GM12878 (cell line): ENCODE results near the gene SRBD1. TPM values are rescaled to one million over a fixed set of nuclear protein-coding genes. Genes with fewer than 3 reads are reported as not detected.
A peak's percentile ranks its signal among the peaks of the same experiment; 100 is the strongest.

Experiments used
- ATAC-seq: fragments of 200-7000 bp; cut with Tn5 transposase; 3 replicates; pipeline ENCODE4 v1.9.1; 2020; ENCODE audit warnings: mild to moderate bottlenecking, moderate library complexity
- BruUV-seq: library from RNA; stranded (reverse); fragments of 400-500 nt; replicated peaks from 2 replicates; lab custom pipeline; 2021; lab: Mats Ljungman, UMichigan
- CTCF ChIA-PET: fragments of 300-600 bp; sonication (Branson Sonifier 250); formaldehyde crosslinking; extraction: SDS; loops from one replicate; lab custom pipeline; 2021; ENCODE audit warnings: inconsistent platforms; lab: Yijun Ruan, JAX
- POLR2A ChIA-PET: fragments of 350-600 bp; formaldehyde crosslinking; extraction: SDS; loops from one replicate; lab custom pipeline; 2021; ENCODE audit warnings: inconsistent platforms; lab: Charles Lee
- RAD21 ChIA-PET: fragments of 300-600 bp; sonication (Branson Sonifier 250); formaldehyde crosslinking; loops from one replicate; lab custom pipeline; 2023; ENCODE audit warnings: antibody characterized with exemption; ENCODE audit not compliant: unreplicated experiment; lab: Charles Lee
- SMC1A ChIA-PET: fragments of 300-600 bp; sonication (Branson Sonifier 250); formaldehyde crosslinking; loops from one replicate; lab custom pipeline; 2023; ENCODE audit not compliant: unreplicated experiment, uncharacterized antibody; lab: Charles Lee
- DNase-seq: peaks from one replicate; pipeline ENCODE4 v3.0.0-alpha.2; 2011; ENCODE audit warnings: low read depth, low spot score
- FAIRE-seq: peaks from 3 replicates; lab custom pipeline; 2011; peaks lifted over from hg19 to GRCh38; lab: Jason Lieb, UNC
- H2AFZ ChIP-seq: 2 replicates; pipeline ENCODE4 v1.6.0; 2011; ENCODE audit warnings: low read depth, low read length, control low read depth; ENCODE audit not compliant: control insufficient read depth
- H3K27ac ChIP-seq: 2 replicates; pipeline ENCODE4 v1.5.1; 2011; ENCODE audit warnings: control low read depth; ENCODE audit not compliant: control insufficient read depth, insufficient read depth
- H3K27me3 ChIP-seq, 2 experiments: replicated peaks in 1 of 2; 2 replicates each; pipeline versions ENCODE4 v1.6.0 to v1.6.1; 2011; ENCODE audit warnings: low read length in 1 of 2; ENCODE audit not compliant: control insufficient read depth in 2 of 2, insufficient read depth in 2 of 2
- H3K36me3 ChIP-seq, 2 experiments: 2 replicates each; pipeline ENCODE4 v1.5.1; 2011; ENCODE audit warnings: low read length in 1 of 2; ENCODE audit not compliant: control insufficient read depth in 2 of 2, insufficient read depth in 2 of 2
- H3K4me1 ChIP-seq: 2 replicates; pipeline ENCODE4 v1.6.1; 2011; ENCODE audit warnings: mild to moderate bottlenecking, low read length, moderate library complexity, mixed read lengths; ENCODE audit not compliant: control insufficient read depth, insufficient read depth
- H3K4me2 ChIP-seq: 2 replicates; pipeline ENCODE4 v1.6.0; 2011; ENCODE audit warnings: control low read depth; ENCODE audit not compliant: control insufficient read depth, insufficient read depth
- H3K4me3 ChIP-seq: fragments of 200-600 bp; sonication (generic); 2 replicates; pipeline ENCODE4 v1.5.1; 2016
- H3K79me2 ChIP-seq: 2 replicates; pipeline ENCODE4 v1.6.0; 2011; ENCODE audit warnings: low read length; ENCODE audit not compliant: control insufficient read depth, insufficient read depth
- H3K9ac ChIP-seq: 2 replicates; pipeline ENCODE4 v1.8.0; 2011; ENCODE audit warnings: low read length, control low read depth, mixed read lengths; ENCODE audit not compliant: control insufficient read depth, insufficient read depth
- H3K9me3 ChIP-seq: replicated peaks from 3 replicates; pipeline ENCODE4 v1.5.1; 2011; ENCODE audit warnings: mild to moderate bottlenecking, low read length; ENCODE audit not compliant: control insufficient read depth, insufficient read depth
- H4K20me1 ChIP-seq: 2 replicates; pipeline ENCODE4 v1.6.0; 2011; ENCODE audit not compliant: control insufficient read depth, insufficient read depth
- HDAC6 ChIP-seq: fragments of 200-600 bp; sonication (generic); IDR thresholded peaks from one replicate; pipeline ENCODE4 v1.8.0; 2017; ENCODE audit warnings: antibody characterized with exemption; ENCODE audit not compliant: unreplicated experiment
- IKZF2 ChIP-seq, 2 experiments: fragments of 450-650 bp; IDR thresholded peaks; 2 replicates each; pipeline ENCODE4 v1.6.1; 2017; ENCODE audit warnings: mild to moderate bottlenecking in 2 of 2, moderate library complexity in 2 of 2
- MXI1 ChIP-seq: fragments of 150-350 bp; IDR thresholded peaks from 2 replicates; pipeline ENCODE4 v1.6.1; 2011; ENCODE audit warnings: low read depth, mild to moderate bottlenecking, inconsistent platforms, low read length, improper control_type of control experiment
- NR2F1 ChIP-seq: fragments of 450-650 bp; conservative IDR thresholded peaks from 2 replicates; pipeline ENCODE4 v1.6.1; 2017; ENCODE audit warnings: mild to moderate bottlenecking
- RAD21 ChIP-seq: IDR thresholded peaks from 2 replicates; pipeline ENCODE4 v1.6.1; 2011; ENCODE audit warnings: mild to moderate bottlenecking, low read depth, low read length, moderate library complexity; ENCODE audit not compliant: insufficient read depth
- SREBF1 ChIP-seq: IDR thresholded peaks from 2 replicates; pipeline ENCODE4 v1.6.1; 2012; ENCODE audit warnings: mild to moderate bottlenecking, low read length
- WGBS: methylation state at CpG from one replicate; pipeline ENCODE4 v1.1.6; 2016; ENCODE audit warnings: low lambda C conversion rate; ENCODE audit not compliant: insufficient replicate concordance, insufficient coverage; ENCODE audit errors: missing lambda C conversion rate; 5-methylcytosine and 5-hydroxymethylcytosine counted together
- in situ Hi-C: fragments of 300-500 bp; cut with MboI; formaldehyde crosslinking; loops from 9 replicates; pipeline ENCODE4 v1.14.3; 2018; ENCODE audit warnings: mixed read lengths
- intact Hi-C: fragments of 100-400 bp; cut with micrococcal nuclease; formaldehyde crosslinking; loops from one replicate; pipeline ENCODE4 v1.14.2; 2022; ENCODE audit not compliant: unreplicated experiment
- polyA plus RNA-seq, 11 experiments: library from polyadenylated mRNA; depleted of rRNA in 4 of 11; unstranded in 6 of 11; stranded (reverse) in 5 of 11; fragments of >200 nt; fragmentation: Nextera tagmentation in 4 of 11; fragmentation: Illumina TruSeq in 1 of 11; extraction: Ambion mirVana in 4 of 11; extraction: Trizol in 1 of 11; gene quantifications; 1 replicate in 1 of 11; 2 replicates in 10 of 11; pipeline versions ENCODE4 v1.2.1 to v1.2.3, GENCODE V29; 2011 to 2016; ENCODE audit warnings: inconsistent platforms in 2 of 11, missing spikeins in 2 of 11, low read depth in 1 of 11
- total RNA-seq, 4 experiments: library from RNA; depleted of rRNA in 3 of 4; stranded (reverse); fragments of >200 nt in 3 of 4; fragmentation: Illumina TruSeq in 1 of 4; extraction: Trizol in 1 of 4; gene quantifications; 2 replicates each; pipeline versions ENCODE4 v1.2.1 to v1.2.3, GENCODE V29; 2013 to 2021

SRBD1 gene
- total and polyA plus RNA-seq, 10 of the 15 experiments (the other 5 are each of a cell fraction or from before 2014, with no cell fraction given): 9.7 to 33.1 (median 20.1) TPM

GRCh38 chr2:45651415-45652089, 40.5 kb upstream of the SRBD1 start, which contains the start of gene PRKCE:
PRKCE (plus strand) TSS chr2:45651675.
- Histone ChIP-seq H2AFZ (peak within 1 kb of the TSS; percentile 81), H3K4me2 (peak within 1 kb of the TSS; percentile 85), H3K9me3 (no peaks in the 10 kb centered on the region; the same call in 2 of the 3 replicates)
- no peak for FAIRE-seq
- CTCF ChIA-PET: interaction anchor here (0.6 to 8.2 kb wide), 9 partner anchors 9 to 284 kb away, joined by 3 to 98 read pairs (median 4); no protein-coding TSS in a partner anchor
- in situ Hi-C loops: loop anchor here (5.0 kb wide), 1 partner anchor 76 kb away; no protein-coding TSS in a partner anchor
- no TSS peak for BruUV-seq
- TF ChIP-seq RAD21: 0 out of 2 replicates have a peak, but pooled peaks have one; percentile 12
- peak; percentile 74 for TF ChIP-seq HDAC6
- no peak for TF ChIP-seq SREBF1
- TF ChIP-seq MXI1: peak; percentile 46; the same call in 1 of the 2 replicates
- TF ChIP-seq IKZF2 (IDR thresholded peaks at IDR 0.05): peak in 1 of 2 experiments; percentile 6; a peak in 1 of 4 replicates
- TF ChIP-seq NR2F1: no peak
- TF ChIP-seq, all 136 proteins: peak for 4
- SMC1A ChIA-PET: interaction anchor here (0.7 to 8.8 kb wide), 10 partner anchors 12 to 284 kb away, joined by 3 to 110 read pairs (median 24); no protein-coding TSS in a partner anchor
- no peaks in the 10 kb centered on the region for H4K20me1 ChIP-seq
- peaks cover 44% of the 10 kb centered on the region for H3K79me2 ChIP-seq
- peak within 1 kb of the TSS; percentile 97 for H3K4me3 ChIP-seq
- H3K36me3 ChIP-seq: peaks cover 0 to 2% of the 10 kb centered on the region in 2 experiments; a peak in 1 of 4 replicates
- ATAC-seq: peak; percentile 36
- POLR2A ChIA-PET: interaction anchor here (0.6 to 5.6 kb wide), 7 partner anchors 13 to 397 kb away, joined by 3 to 51 read pairs (median 4); no protein-coding TSS in a partner anchor
- H3K4me1 ChIP-seq: no peaks in the 10 kb centered on the region
- no peak for DNase-seq
- H3K27me3 ChIP-seq: no peaks in the 10 kb centered on the region
- H3K27ac ChIP-seq: peak within 1 kb of the TSS; percentile 91
- intact Hi-C loops: loop anchor here (1.0 to 5.0 kb wide), 4 partner anchors 41 to 185 kb away; no protein-coding TSS in a partner anchor
- 1% methylated on average over 43 of the region's 66 CpGs for WGBS
- RAD21 ChIA-PET: interaction anchor here (1.0 to 6.1 kb wide), 14 partner anchors 9 to 284 kb away, joined by 3 to 79 read pairs (median 6); no protein-coding TSS in a partner anchor
- peak within 1 kb of the TSS; percentile 88 for H3K9ac ChIP-seq
